ENCODE data around the gene OR1M1.
"Not testable (repeated sequence)": the region's sequence is repeated elsewhere in the genome, so short reads cannot be mapped to it uniquely, and the experiment has no call there.

The OR1M1 gene

GRCh38 chr19:9086761-9087160 lies at the start of gene OR1M1:
OR1M1 (plus strand) TSS chr19:9087061; CDS start chr19:9093245, 6,184 bp downstream.
- DNase-seq (ENCODE audit: low spot score), result no peak

- no peak for DNase-seq (ENCODE audit: low spot score)
These were observed 49.3 kb upstream of the OR1M1 start for GRCh38 chr19:9037400-9038062.

- no peak for DNase-seq (ENCODE audit: low spot score)
These were observed 47.1 kb upstream of the OR1M1 start for GRCh38 chr19:9039728-9040127.

DNA sequence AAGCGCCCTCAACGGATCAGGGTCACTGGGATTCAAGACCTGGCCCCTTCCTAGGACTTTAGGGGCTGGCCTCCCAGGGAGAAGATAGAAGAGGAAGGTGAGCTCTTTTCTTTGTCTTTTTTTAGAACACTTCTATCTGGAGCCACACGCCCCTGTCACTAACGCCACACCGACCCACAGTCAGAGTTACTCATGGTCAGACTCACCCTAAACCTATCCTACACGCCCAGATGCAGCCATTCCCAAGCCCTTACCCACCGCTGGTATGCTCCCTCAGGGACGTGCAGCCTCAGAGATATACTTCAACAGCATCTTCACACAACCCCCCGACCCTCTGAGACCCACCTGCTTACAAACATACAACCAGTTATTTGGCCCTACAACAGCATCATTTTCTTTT lies 46.7 kb upstream of the OR1M1 start:
- DNase-seq (ENCODE audit: low spot score), result no peak

DNA sequence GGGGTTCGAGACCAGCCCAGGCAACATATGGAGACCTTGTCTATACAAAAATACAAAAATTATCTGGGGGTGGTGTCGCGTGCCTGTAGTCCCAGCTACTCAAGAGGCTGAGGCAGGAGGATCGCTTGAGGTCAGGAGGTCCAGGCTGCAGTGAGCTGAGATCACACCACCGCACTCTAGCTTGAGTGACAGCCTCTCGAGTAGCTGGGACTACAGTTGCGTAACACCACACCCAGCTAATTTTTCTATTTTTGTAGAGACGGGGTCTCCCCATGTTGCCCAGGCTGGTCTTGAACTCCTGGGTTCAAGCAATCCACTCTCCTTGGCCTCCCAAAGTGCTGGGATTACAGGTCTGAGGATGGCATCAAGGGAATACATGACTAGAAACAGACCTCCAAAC lies 45.8 kb upstream of the OR1M1 start:
- no peak for DNase-seq (ENCODE audit: low spot score)

DNA sequence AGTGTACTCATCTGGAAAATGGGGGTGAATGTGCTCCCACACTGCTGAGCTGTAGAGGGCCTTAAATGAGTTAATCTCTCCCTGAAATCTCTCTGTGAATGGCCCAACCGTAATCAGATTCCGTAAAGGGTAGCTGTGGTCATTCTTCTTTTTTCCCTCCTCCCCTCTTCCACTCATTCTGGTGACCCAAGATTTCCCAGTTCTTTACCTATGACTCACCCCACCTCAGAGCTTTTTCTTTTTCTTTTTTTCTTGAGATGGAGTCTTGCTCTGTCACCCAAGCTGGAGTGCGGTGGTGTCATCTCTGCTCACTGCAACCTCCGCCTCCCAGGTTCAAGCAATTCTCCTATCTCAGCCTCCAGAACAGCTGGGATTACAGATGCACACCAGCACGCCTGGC lies 43.3 kb upstream of the OR1M1 start:
- no peak for DNase-seq (ENCODE audit: low spot score)

DNA sequence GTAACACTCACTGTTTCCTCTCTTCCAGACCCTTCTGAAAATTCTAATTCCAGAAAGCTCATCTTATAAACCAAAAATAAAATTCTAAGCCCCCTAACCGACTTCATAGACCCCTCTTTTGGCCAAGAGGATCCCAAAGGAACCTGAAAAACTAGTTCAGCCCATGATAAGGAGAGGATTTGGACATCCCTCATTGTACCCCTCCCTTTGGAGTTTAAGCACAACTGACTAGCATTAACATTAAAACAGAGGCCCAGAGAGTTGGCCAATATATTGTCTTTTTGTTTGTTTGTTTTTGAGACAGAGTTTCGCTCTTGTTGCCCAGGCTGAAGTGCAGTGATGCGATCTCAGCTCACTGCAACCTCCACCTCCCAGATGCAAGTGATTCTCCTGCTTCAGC lies 42.4 kb upstream of the OR1M1 start:
- no peak for DNase-seq (ENCODE audit: low spot score)

GRCh38 chr19:9046694-9047093 lies 40.2 kb upstream of the OR1M1 start:
- DNase-seq (ENCODE audit: low spot score), result no peak

- no peak for DNase-seq (ENCODE audit: low spot score)
These were observed 34.0 kb upstream of the OR1M1 start for GRCh38 chr19:9052894-9053293.

- DNase-seq (ENCODE audit: low spot score), result not testable (repeated sequence)
These were observed 33.2 kb upstream of the OR1M1 start for GRCh38 chr19:9053674-9054073.

- no peak for DNase-seq (ENCODE audit: low spot score)
These were observed 32.7 kb upstream of the OR1M1 start for GRCh38 chr19:9054207-9054606.

DNA sequence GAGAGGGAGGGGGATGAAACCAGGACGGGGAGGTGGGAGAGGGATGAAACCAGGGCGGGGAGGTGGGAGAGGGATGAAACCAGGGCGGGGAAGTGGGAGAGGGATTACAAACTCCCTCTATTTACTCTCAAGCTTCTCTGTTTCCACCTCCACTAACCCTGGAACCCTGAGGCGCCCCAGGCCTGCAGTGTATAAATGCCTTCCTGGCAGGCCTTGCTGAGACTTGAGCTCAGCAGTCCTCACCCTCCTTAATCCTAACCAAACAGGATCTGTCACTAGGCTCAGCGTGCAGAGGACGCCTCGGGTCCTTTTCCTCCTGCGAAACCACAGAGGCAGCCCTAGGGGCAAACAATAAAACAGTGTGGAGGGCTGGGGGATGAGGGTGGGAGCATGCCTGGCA lies 32.1 kb upstream of the OR1M1 start:
- DNase-seq (ENCODE audit: low spot score), result no peak

DNA sequence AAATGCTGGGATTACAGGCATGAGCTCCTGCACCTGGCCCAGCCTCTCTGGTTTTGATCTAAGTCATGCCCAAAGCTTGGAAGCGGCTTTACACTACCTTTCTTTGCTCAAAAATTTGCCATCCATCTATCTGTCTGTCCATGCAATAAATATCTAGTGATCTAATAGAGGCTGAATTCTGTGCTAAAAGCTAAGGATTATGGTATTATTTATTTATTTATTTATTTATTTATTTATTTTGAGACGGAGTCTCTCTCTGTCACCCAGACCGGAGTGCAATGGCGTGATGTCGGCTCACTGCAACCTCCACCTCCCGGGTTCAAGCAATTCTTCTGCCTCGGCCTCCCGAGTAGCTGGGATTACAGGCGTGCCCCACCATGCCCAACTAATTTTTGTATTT lies 30.7 kb upstream of the OR1M1 start:
- not testable (repeated sequence) for DNase-seq (ENCODE audit: low spot score)

DNA sequence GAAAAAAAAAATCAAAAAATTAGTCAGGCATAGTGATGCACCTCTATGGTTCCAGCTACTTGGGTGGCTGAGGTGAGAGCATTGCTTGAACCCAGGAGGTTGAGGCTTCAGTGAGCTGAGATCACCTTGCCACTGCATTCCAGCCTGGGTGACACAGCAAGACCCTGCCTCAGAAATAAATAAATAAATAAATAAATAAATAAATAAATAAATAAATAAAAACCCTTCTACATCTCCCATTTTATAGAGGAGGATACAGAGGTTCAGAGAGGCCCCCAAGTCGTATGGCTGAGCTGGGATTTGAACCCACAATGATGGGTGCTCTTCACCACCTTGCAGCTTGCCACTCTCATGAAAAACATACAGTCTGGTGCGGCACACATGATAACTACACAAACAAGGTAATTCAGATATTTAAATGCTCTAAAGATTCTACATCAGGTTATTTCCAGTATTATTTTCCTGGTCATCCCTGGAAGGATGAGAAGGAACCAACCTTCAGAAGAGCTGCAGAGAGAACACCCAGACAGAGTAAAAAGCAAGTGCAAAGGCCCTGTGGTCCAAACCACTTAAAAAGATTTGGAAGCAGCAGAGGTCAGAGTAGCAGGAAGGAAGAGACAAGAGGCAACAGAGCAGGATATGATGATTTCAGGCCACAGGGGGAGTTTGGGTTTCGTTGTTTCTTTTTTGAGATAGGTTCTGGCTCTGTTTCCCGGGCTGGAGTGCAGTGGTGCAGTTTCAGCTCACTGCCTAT lies 29.2 kb upstream of the OR1M1 start:
- DNase-seq (ENCODE audit: low spot score), result no peak

- no peak for DNase-seq (ENCODE audit: low spot score)
These were observed 27.8 kb upstream of the OR1M1 start for GRCh38 chr19:9058905-9059667.

- DNase-seq (ENCODE audit: low spot score), result no peak
These were observed 26.1 kb upstream of the OR1M1 start for GRCh38 chr19:9060564-9061340.

GRCh38 chr19:9061879-9062278 lies 25.0 kb upstream of the OR1M1 start:
- no peak for DNase-seq (ENCODE audit: low spot score)

- DNase-seq (ENCODE audit: low spot score), result no peak
These were observed 21.3 kb upstream of the OR1M1 start for GRCh38 chr19:9065457-9066014.

- no peak for DNase-seq (ENCODE audit: low spot score)
These were observed 16.8 kb upstream of the OR1M1 start for GRCh38 chr19:9070066-9070465.

DNA sequence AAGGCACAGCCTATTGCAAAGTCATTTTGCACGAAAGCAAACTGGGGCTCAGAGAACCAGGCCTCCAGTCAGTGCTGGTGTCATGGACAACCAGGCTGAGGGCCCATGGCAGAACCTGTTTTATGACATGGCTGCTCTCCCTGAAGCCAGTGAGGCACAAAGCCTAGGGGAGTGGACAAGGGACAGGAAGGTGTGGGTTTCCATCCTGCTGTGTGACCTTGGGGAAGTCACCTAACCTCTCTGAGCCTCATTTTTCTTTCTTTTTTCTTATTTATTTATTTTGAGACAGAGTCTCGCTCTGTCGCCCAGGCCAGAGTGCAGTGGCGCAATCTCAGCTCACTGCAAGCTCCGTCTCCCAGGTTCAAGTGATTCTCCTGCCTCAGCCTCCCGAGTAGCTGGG lies 15.1 kb upstream of the OR1M1 start:
- not testable (repeated sequence) for DNase-seq (ENCODE audit: low spot score)

DNA sequence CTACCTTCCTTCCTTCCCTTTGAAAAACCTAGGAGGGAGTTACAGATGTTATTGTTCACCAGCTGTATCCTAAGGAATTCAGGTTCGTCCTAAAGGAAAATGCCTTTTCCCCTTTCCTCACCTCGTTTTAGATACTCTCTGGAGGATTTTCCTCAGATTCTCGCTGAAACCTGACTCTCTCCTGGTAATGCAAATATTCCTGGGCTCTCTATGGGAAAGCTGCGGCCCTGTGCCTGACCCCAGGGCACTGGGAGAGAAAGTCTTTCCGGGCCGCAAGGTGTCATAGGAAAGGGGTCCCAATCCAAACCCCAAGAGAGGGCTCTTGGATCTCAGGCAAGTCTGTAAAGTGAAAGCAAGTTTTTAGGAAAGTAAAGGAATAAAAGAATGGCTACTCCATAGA lies 13.1 kb upstream of the OR1M1 start:
- DNase-seq (ENCODE audit: low spot score), result no peak

Data from HuH-7.5 (cell line).